ENCODE results near the gene RBMX.

The RBMX gene

GRCh38 chrX:136909706-136910564 lies 29.4 kb upstream of the RBMX start (continued):
- peak; percentile 95 for TF ChIP-seq PRDM10 (tag by site-specific recombination; IDR thresholded peaks at IDR 0.05)
- peak; percentile 99 for TF ChIP-seq ZBTB17 (tag by site-specific recombination; IDR thresholded peaks at IDR 0.05)
- TF ChIP-seq PRDM1 (tag by site-specific recombination; IDR thresholded peaks at IDR 0.05), result peak; percentile 99
- TF ChIP-seq SCRT2 (tag by site-specific recombination; IDR thresholded peaks at IDR 0.05), result no peak
- peak; percentile 78 for TF ChIP-seq EGR2 (tag by site-specific recombination; IDR thresholded peaks at IDR 0.05; ENCODE audit: low read depth)
- TF ChIP-seq KLF1 (tag by site-specific recombination; IDR thresholded peaks at IDR 0.05), result peak; percentile 44
- no peak for TF ChIP-seq ZFP41 (tag by site-specific recombination; IDR thresholded peaks at IDR 0.05; ENCODE audit: borderline replicate concordance)
- no peak for TF ChIP-seq ZNF404 (tag by site-specific recombination; IDR thresholded peaks at IDR 0.05)
- TF ChIP-seq ZNF513 (tag by site-specific recombination; IDR thresholded peaks at IDR 0.05), result peak; percentile 71; the same call in 1 of the 2 replicates
- peak; percentile 80 for TF ChIP-seq IKZF3 (tag by site-specific recombination; IDR thresholded peaks at IDR 0.05)
- no peak for TF ChIP-seq ZNF701 (tag by site-specific recombination; IDR thresholded peaks at IDR 0.05)
- peak; percentile 69; the same call in 1 of the 2 replicates for TF ChIP-seq KLF17 (tag by site-specific recombination; IDR thresholded peaks at IDR 0.05)
- TF ChIP-seq ZBTB48 (tag by site-specific recombination; IDR thresholded peaks at IDR 0.05), result peak; percentile 56; the same call in 1 of the 2 replicates
- no peak for TF ChIP-seq ZNF624 (tag by site-specific recombination; IDR thresholded peaks at IDR 0.05)
- no peak for TF ChIP-seq ZNF768 (tag by site-specific recombination; IDR thresholded peaks at IDR 0.05)
- TF ChIP-seq KLF10 (tag by site-specific recombination; IDR thresholded peaks at IDR 0.05), result no peak
- peak; percentile 46; the same call in 1 of the 2 replicates for TF ChIP-seq ZNF76 (tag by site-specific recombination; IDR thresholded peaks at IDR 0.05; ENCODE audit: borderline replicate concordance, low read depth)
- TF ChIP-seq ZNF561 (tag by site-specific recombination; IDR thresholded peaks at IDR 0.05; ENCODE audit: borderline replicate concordance), result no peak
- no peak for TF ChIP-seq ZNF518A (tag by site-specific recombination; conservative IDR thresholded peaks at IDR 0.05; ENCODE audit: low read depth)
- TF ChIP-seq ZNF169 (tag by site-specific recombination; IDR thresholded peaks at IDR 0.05), result 0 out of 2 replicates have a peak, but pooled peaks have one; percentile 42
- no peak for TF ChIP-seq GLIS1 (tag by site-specific recombination; IDR thresholded peaks at IDR 0.05)
- TF ChIP-seq ZBTB6 (tag by site-specific recombination; IDR thresholded peaks at IDR 0.05), result peak; percentile 63; the same call in 1 of the 2 replicates
- TF ChIP-seq ZEB2 (tag by site-specific recombination; IDR thresholded peaks at IDR 0.05), result peak; percentile 48
- TF ChIP-seq ZNF366 (tag by site-specific recombination; conservative IDR thresholded peaks at IDR 0.05), result peak; percentile 97
